Gastrocnemius medialis (tissue), 4 donors: ENCODE data around the gene VCL.

ENCODE experiments used
- CTCF ChIP-seq, 5 experiments: fragments of 450-650 bp in 3 of 5; fragments of 200-600 bp in 2 of 5; sonication (generic) in 2 of 5; IDR thresholded peaks in 4 of 5; conservative IDR thresholded peaks in 1 of 5; 1 replicate in 4 of 5; 2 replicates in 1 of 5; pipeline ENCODE4 v1.5.1; 2016 to 2019; ENCODE audit warnings: antibody characterized with exemption in 5 of 5, mild to moderate bottlenecking in 3 of 5, moderate library complexity in 3 of 5
- POLR2A ChIP-seq, 2 donors: fragments of 450-650 bp; IDR thresholded peaks; one replicate each; pipeline ENCODE4 v1.6.1; 2017; ENCODE audit warnings: antibody characterized with exemption in 2 of 2, mild to moderate bottlenecking in 2 of 2, moderate library complexity in 2 of 2

GRCh38 chr10:73971636-73972354, 26.1 kb upstream of the VCL start:
- TF ChIP-seq CTCF (IDR thresholded peaks at IDR 0.05 in 4 of 5, conservative IDR thresholded peaks at IDR 0.05 in 1 of 5), result no peak
- TF ChIP-seq POLR2A (IDR thresholded peaks at IDR 0.05), result no peak
